ENCODE measurements around the gene C1orf210.

Gene C1orf210

GRCh38 chr1:43315481-43315880 lies 30.1 kb upstream of the C1orf210 start:
- no peak for ATAC-seq
- TF ChIP-seq, protein P1, sequence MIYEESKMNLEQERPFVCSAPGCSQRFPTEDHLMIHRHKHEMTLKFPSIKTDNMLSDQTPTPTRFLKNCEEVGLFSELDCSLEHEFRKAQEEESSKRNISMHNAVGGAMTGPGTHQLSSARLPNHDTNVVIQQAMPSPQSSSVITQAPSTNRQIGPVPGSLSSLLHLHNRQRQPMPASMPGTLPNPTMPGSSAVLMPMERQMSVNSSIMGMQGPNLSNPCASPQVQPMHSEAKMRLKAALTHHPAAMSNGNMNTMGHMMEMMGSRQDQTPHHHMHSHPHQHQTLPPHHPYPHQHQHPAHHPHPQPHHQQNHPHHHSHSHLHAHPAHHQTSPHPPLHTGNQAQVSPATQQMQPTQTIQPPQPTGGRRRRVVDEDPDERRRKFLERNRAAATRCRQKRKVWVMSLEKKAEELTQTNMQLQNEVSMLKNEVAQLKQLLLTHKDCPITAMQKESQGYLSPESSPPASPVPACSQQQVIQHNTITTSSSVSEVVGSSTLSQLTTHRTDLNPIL (CRISPR knock-in tag; IDR thresholded peaks at IDR 0.05; ENCODE audit: low read depth) = no peak
- no peak for TF ChIP-seq ZNF8 (CRISPR knock-in tag; IDR thresholded peaks at IDR 0.05)
- TF ChIP-seq BACH2 (CRISPR knock-in tag; IDR thresholded peaks at IDR 0.05; ENCODE audit: borderline replicate concordance) = no peak
- TF ChIP-seq TSHZ2 (CRISPR knock-in tag; IDR thresholded peaks at IDR 0.05) = no peak
- TF ChIP-seq CSRNP3 (CRISPR knock-in tag; IDR thresholded peaks at IDR 0.05) = no peak
- TF ChIP-seq ZNF70 (CRISPR knock-in tag; IDR thresholded peaks at IDR 0.05) = no peak
- TF ChIP-seq CSDC2 (CRISPR knock-in tag; IDR thresholded peaks at IDR 0.05) = no peak
- TF ChIP-seq RARB (CRISPR knock-in tag; IDR thresholded peaks at IDR 0.05) = no peak
- TF ChIP-seq ESRRG (CRISPR knock-in tag; IDR thresholded peaks at IDR 0.05) = no peak
- no peak for TF ChIP-seq TCF4 (CRISPR knock-in tag; IDR thresholded peaks at IDR 0.05; ENCODE audit: borderline replicate concordance)
- no peak for TF ChIP-seq ZFP30 (CRISPR knock-in tag; IDR thresholded peaks at IDR 0.05)
- no peak for TF ChIP-seq GLIS3 (CRISPR knock-in tag; IDR thresholded peaks at IDR 0.05)
- TF ChIP-seq SNAI2 (CRISPR knock-in tag; IDR thresholded peaks at IDR 0.05) = no peak

DNA sequence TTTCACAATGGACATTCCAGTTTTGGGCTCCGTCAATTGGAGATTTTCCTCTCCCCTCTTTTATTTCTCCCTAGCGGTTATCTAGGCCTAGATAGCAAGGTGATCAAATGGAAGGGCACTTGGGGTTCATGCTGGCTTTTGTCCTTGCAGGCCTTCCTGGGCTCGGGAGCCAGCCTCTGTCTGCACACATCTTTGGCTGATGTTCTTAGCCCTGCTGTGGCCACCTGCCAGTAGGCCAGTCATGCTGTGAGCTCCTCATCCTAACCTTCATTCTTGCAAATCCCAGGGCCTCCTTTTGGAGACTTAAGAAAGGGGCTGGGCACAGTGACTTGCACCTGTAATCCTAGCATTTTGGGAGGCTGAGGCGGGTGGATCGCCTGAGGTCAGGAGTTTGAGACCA lies 28.9 kb upstream of the C1orf210 start:
- TF ChIP-seq TSHZ2 (CRISPR knock-in tag; IDR thresholded peaks at IDR 0.05) (no peak), SNAI2 (CRISPR knock-in tag; IDR thresholded peaks at IDR 0.05) (no peak), CSRNP3 (CRISPR knock-in tag; IDR thresholded peaks at IDR 0.05) (no peak), ZFP3 (CRISPR knock-in tag; IDR thresholded peaks at IDR 0.05) (no peak), ZNF565 (CRISPR knock-in tag; conservative IDR thresholded peaks at IDR 0.05; ENCODE audit: low read depth) (no peak), ZFP30 (CRISPR knock-in tag; IDR thresholded peaks at IDR 0.05) (no peak), PPARA (CRISPR knock-in tag; IDR thresholded peaks at IDR 0.05; ENCODE audit: borderline replicate concordance) (no peak), BACH2 (CRISPR knock-in tag; IDR thresholded peaks at IDR 0.05; ENCODE audit: borderline replicate concordance) (no peak), ZNF70 (CRISPR knock-in tag; IDR thresholded peaks at IDR 0.05) (no peak), ZNF8 (CRISPR knock-in tag; IDR thresholded peaks at IDR 0.05) (no peak), RARB (CRISPR knock-in tag; IDR thresholded peaks at IDR 0.05) (no peak), ARNTL (CRISPR knock-in tag; IDR thresholded peaks at IDR 0.05; ENCODE audit: borderline replicate concordance, low read depth) (no peak), ZC3H10 (CRISPR knock-in tag; IDR thresholded peaks at IDR 0.05) (no peak)
- TF ChIP-seq, protein P1 (CRISPR knock-in tag; IDR thresholded peaks at IDR 0.05; ENCODE audit: low read depth) = no peak
- TF ChIP-seq, protein P2, sequence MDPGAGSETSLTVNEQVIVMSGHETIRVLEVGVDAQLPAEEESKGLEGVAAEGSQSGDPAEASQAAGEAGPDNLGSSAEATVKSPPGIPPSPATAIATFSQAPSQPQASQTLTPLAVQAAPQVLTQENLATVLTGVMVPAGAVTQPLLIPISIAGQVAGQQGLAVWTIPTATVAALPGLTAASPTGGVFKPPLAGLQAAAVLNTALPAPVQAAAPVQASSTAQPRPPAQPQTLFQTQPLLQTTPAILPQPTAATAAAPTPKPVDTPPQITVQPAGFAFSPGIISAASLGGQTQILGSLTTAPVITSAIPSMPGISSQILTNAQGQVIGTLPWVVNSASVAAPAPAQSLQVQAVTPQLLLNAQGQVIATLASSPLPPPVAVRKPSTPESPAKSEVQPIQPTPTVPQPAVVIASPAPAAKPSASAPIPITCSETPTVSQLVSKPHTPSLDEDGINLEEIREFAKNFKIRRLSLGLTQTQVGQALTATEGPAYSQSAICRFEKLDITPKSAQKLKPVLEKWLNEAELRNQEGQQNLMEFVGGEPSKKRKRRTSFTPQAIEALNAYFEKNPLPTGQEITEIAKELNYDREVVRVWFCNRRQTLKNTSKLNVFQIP (CRISPR knock-in tag; IDR thresholded peaks at IDR 0.05; ENCODE audit: borderline replicate concordance, low read depth) = no peak
- ATAC-seq = no peak
